Neural progenitor cell (in vitro differentiated cells): ENCODE measurements around the gene ADARB2.

Experiments used
- EZH2 ChIP-seq: fragments of 200-600 bp; sonication (generic); IDR thresholded peaks from 2 replicates; pipeline ENCODE4 v1.6.1; 2017; ENCODE audit warnings: antibody characterized with exemption, mild to moderate bottlenecking, moderate library complexity
- EZH2phosphoT487 ChIP-seq: fragments of 200-600 bp; sonication (generic); IDR thresholded peaks from 2 replicates; pipeline ENCODE4 v1.6.1; 2017; ENCODE audit warnings: antibody characterized with exemption
- TF ChIP-seq, protein P1 (sequence below): fragments of 200-600 bp; sonication (generic); IDR thresholded peaks from 2 replicates; pipeline ENCODE4 v1.5.1; 2017; ENCODE audit warnings: antibody characterized with exemption, mild to moderate bottlenecking

DNA sequence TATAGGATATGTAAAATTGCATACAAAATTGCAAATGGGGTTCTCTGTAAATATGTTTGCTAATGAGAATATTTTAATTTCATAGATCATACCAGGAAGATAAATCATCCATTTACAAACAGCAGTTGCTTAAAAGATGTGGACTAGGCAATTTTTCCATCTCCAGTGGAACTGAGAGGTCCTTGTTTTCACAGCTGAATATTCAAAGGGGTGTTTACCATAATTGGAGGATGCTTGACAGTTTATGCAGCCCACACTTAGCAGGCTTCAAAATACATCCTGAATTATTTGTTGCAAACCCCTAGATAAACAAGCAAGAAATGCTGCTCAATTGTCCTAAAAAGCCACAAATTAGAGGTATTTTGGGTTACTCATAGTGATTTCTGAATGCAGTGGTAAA lies 69.9 kb downstream of the ADARB2 start:
- TF ChIP-seq, protein P1, sequence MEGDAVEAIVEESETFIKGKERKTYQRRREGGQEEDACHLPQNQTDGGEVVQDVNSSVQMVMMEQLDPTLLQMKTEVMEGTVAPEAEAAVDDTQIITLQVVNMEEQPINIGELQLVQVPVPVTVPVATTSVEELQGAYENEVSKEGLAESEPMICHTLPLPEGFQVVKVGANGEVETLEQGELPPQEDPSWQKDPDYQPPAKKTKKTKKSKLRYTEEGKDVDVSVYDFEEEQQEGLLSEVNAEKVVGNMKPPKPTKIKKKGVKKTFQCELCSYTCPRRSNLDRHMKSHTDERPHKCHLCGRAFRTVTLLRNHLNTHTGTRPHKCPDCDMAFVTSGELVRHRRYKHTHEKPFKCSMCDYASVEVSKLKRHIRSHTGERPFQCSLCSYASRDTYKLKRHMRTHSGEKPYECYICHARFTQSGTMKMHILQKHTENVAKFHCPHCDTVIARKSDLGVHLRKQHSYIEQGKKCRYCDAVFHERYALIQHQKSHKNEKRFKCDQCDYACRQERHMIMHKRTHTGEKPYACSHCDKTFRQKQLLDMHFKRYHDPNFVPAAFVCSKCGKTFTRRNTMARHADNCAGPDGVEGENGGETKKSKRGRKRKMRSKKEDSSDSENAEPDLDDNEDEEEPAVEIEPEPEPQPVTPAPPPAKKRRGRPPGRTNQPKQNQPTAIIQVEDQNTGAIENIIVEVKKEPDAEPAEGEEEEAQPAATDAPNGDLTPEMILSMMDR = no peak
- no peak for TF ChIP-seq EZH2
- no peak for TF ChIP-seq EZH2phosphoT487
